ENCODE results near the gene ST8SIA4. TPM values are rescaled to one million over a fixed set of nuclear protein-coding genes. Genes with fewer than 3 reads are reported as not detected.
A peak's percentile ranks its signal among the peaks of the same experiment; 100 is the strongest.

ST8SIA4 gene
- total and polyA plus RNA-seq, 2 donors (not counting 3 experiments of a cell fraction or from before 2014, with no cell fraction given), result 4.5 to 25.0 TPM

GRCh38 chr5:100827481-100827889 is 75.6 kb downstream of the ST8SIA4 start:
- Histone ChIP-seq H3K27ac (ENCODE audit: insufficient read depth, low read depth, low read length) (no peak overlapping the region), H3K4me1 (ENCODE audit: control insufficient read depth, extremely low read depth, insufficient read depth, low read length) (peaks cover 20% of the 10 kb centered on the region), H3K4me2 (ENCODE audit: insufficient read depth, low read length) (peak overlapping the region; percentile 3), H3K27me3 (ENCODE audit: control insufficient read depth in 2 of 2, insufficient read depth in 2 of 2, low read length in 2 of 2) (no peaks in the 10 kb centered on the region), H3K9ac (replicated peaks; ENCODE audit: extremely low read depth, insufficient read depth, low read length) (no peak overlapping the region), H3K36me3 (ENCODE audit: control insufficient read depth in 2 of 2, extremely low read depth in 1 of 2, insufficient read depth in 2 of 2, low read length in 2 of 2) (no peaks in the 10 kb centered on the region), H3K9me3 (replicated peaks; ENCODE audit: control insufficient read depth, insufficient read depth, low read length) (no peaks in the 10 kb centered on the region), H3K4me3 (replicated peaks in 1 of 3; ENCODE audit: insufficient read depth in 1 of 3, low read depth in 1 of 3, low read length in 3 of 3) (no peak overlapping the region), H3K79me2 (ENCODE audit: control insufficient read depth, insufficient read depth, low read length) (no peaks in the 10 kb centered on the region), H2AFZ (ENCODE audit: low read depth, low read length) (no peak overlapping the region), H3K9me1 (replicated peaks; ENCODE audit: control insufficient read depth, extremely low read depth, insufficient read depth, low read length) (no peaks in the 10 kb centered on the region), H4K20me1 (replicated peaks; ENCODE audit: control insufficient read depth, extremely low read depth, insufficient read depth, low read length) (no peaks in the 10 kb centered on the region)
- ChIA-PET POLR2A (interaction anchor here (0.5 kb wide), 1 partner anchor 186 kb away, joined by 3 read pairs; no protein-coding TSS in a partner anchor), CTCF (interaction anchor here (1.2 to 2.1 kb wide), 3 partner anchors 9 to 73 kb away, joined by 7 to 9 read pairs (median 8); no protein-coding TSS in a partner anchor)
- FAIRE-seq (peak; percentile 81), DNase-seq (ENCODE audit: low read depth, low spot score) (peak; percentile 51)
- dilution Hi-C loops (cut with MboI; ENCODE audit: extremely low pct_ligation_motif_present, low sequenced_read_pairs), result no loop called here
- TF ChIP-seq EZH2 (IDR thresholded peaks at IDR 0.05; ENCODE audit: borderline replicate concordance, low read depth, low read length, severe bottlenecking) (no peak), POLR2A (IDR thresholded peaks at IDR 0.05; ENCODE audit: low read depth, low read length) (no peak), POLR2AphosphoS5 (IDR thresholded peaks at IDR 0.05; ENCODE audit: insufficient read depth, low read depth, low read length) (no peak), MAX (IDR thresholded peaks at IDR 0.05; ENCODE audit: insufficient read depth, insufficient read length) (peak; percentile 20), GATA2 (IDR thresholded peaks at IDR 0.05; ENCODE audit: insufficient read depth, insufficient read length, low read depth, low read length) (no peak), MYC (IDR thresholded peaks at IDR 0.05; ENCODE audit: low read depth, low read length) (no peak), JUN (IDR thresholded peaks at IDR 0.05; ENCODE audit: borderline replicate concordance, insufficient read depth, insufficient read length, low read depth) (peak; percentile 22), FOS (IDR thresholded peaks at IDR 0.05; ENCODE audit: borderline replicate concordance, insufficient read depth, low read length) (peak; percentile 42)
- TF ChIP-seq, protein P1, sequence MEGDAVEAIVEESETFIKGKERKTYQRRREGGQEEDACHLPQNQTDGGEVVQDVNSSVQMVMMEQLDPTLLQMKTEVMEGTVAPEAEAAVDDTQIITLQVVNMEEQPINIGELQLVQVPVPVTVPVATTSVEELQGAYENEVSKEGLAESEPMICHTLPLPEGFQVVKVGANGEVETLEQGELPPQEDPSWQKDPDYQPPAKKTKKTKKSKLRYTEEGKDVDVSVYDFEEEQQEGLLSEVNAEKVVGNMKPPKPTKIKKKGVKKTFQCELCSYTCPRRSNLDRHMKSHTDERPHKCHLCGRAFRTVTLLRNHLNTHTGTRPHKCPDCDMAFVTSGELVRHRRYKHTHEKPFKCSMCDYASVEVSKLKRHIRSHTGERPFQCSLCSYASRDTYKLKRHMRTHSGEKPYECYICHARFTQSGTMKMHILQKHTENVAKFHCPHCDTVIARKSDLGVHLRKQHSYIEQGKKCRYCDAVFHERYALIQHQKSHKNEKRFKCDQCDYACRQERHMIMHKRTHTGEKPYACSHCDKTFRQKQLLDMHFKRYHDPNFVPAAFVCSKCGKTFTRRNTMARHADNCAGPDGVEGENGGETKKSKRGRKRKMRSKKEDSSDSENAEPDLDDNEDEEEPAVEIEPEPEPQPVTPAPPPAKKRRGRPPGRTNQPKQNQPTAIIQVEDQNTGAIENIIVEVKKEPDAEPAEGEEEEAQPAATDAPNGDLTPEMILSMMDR (IDR thresholded peaks at IDR 0.05; ENCODE audit: extremely low read depth in 1 of 2, insufficient read depth in 1 of 2, low read depth in 1 of 2, low read length in 2 of 2), result no peak
- no TSS peak for BruUV-seq (replicated peaks)
- intact Hi-C loops (cut with micrococcal nuclease), result no loop called here

Data from endothelial cell of umbilical vein (primary cell).